Retinal pigment epithelial cell (primary cell): ENCODE data around the gene TMTC1.

Source experiments
- DNase-seq: peaks from one replicate; pipeline ENCODE4 v3.0.0-alpha.2; 2010; ENCODE audit warnings: low read depth
- H3K4me3 ChIP-seq: 2 replicates; pipeline ENCODE4 v1.5.1; 2011; ENCODE audit warnings: mild to moderate bottlenecking, low read length, control low read depth, moderate library complexity
- CTCF ChIP-seq: conservative IDR thresholded peaks from 2 replicates; pipeline ENCODE4 v1.5.1; 2011; ENCODE audit warnings: low read depth, low read length, control low read depth, inconsistent platforms

The TMTC1 gene

GRCh38 chr12:29734305-29734704 lies 49.4 kb downstream of the TMTC1 start:
- H3K4me3 ChIP-seq: no peak overlapping the region
- TF ChIP-seq CTCF: no peak
- no peak for DNase-seq

GRCh38 chr12:29733501-29733900 lies 50.2 kb downstream of the TMTC1 start:
- TF ChIP-seq CTCF: no peak
- no peak for DNase-seq
- no peak overlapping the region for H3K4me3 ChIP-seq

GRCh38 chr12:29733060-29733459 lies 50.7 kb downstream of the TMTC1 start:
- TF ChIP-seq CTCF: no peak
- no peak for DNase-seq
- H3K4me3 ChIP-seq: no peak overlapping the region

GRCh38 chr12:29732593-29732992 lies 51.1 kb downstream of the TMTC1 start:
- DNase-seq: no peak
- no peak overlapping the region for H3K4me3 ChIP-seq
- TF ChIP-seq CTCF: no peak

GRCh38 chr12:29732191-29732590 lies 51.6 kb downstream of the TMTC1 start:
- no peak for TF ChIP-seq CTCF
- peak; percentile 74 for DNase-seq
- H3K4me3 ChIP-seq: no peak overlapping the region

GRCh38 chr12:29731591-29731990 lies 52.2 kb downstream of the TMTC1 start:
- no peak overlapping the region for H3K4me3 ChIP-seq
- no peak for TF ChIP-seq CTCF
- no peak for DNase-seq

- no peak for DNase-seq
- TF ChIP-seq CTCF: no peak
- no peak overlapping the region for H3K4me3 ChIP-seq
These were observed 53.3 kb downstream of the TMTC1 start for GRCh38 chr12:29730481-29730880.
